Right lobe of liver (tissue), 4 donors: ENCODE data around the gene RPL22.

ENCODE experiments used
- CTCF ChIP-seq, 4 donors: fragments of 200-600 bp in 3 of 4; fragments of 450-650 bp in 1 of 4; IDR thresholded peaks; one replicate each; pipeline versions ENCODE4 v1.5.1 to v1.8.0; 2016 to 2022; ENCODE audit warnings: antibody characterized with exemption in 4 of 4, mild to moderate bottlenecking in 2 of 4
- POLR2A ChIP-seq: fragments of 450-650 bp; IDR thresholded peaks from one replicate; pipeline ENCODE4 v1.6.1; 2017; ENCODE audit warnings: antibody characterized with exemption, mild to moderate bottlenecking
- donor health status: DM: no; HTN: no; CAD: no.
- donor health status: DM: no; HTN: no; CAD: no.
- donor health status: DM: no; HTN: yes; CAD: no.

- no peak for TF ChIP-seq CTCF (IDR thresholded peaks at IDR 0.05)
- TF ChIP-seq POLR2A, result no peak
These were observed 21.6 kb downstream of the RPL22 start for GRCh38 chr1:6177681-6178380.
